ENCODE data around the gene PIM2.
A peak's percentile ranks its signal among the peaks of the same experiment; 100 is the strongest.

The PIM2 gene

DNA sequence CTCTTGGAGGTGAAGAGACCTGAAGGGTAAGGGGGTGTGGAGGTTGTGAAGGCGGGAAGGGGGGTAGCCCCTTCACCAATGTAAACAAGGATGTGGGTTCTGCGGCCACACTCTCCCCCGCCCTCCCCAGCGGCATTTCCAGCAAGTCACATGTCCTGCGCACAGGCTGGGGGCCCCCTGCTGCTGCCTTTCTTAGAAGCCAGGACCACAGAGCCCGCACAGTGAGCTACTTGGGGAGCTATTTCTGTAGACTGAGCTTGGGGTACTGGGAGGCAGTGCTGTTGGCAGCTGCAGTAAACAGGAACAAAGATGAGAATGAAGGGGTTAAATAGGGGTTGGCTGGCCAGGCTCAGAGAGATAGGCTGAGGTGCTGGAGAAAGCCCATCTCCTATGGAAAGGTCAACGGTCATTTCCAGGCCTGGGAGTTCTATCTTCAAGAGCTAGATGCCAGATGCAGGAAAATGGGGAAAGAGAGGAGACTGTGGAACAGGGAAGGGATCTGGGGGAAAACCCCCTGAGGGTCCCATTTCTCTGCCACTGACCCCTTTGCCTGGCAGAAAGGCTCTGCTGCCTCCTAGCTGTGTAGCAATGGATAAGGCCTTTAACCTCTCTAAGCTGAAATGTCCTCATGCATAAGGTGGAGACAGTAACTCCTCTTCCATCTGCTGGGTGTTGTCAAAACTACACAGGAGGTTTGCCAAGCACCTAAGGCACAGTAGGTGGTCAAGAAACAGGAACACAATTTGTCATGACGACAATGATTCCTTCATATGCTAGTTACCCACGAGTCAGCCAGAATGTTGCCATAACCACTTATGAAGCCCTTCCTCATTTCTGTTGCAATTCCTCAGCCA lies 18.5 kb upstream of the PIM2 start:
- Histone ChIP-seq H3K4me3 (no peak overlapping the region), H3K27ac (peak overlapping the region in 19 of 21 experiments; percentile 3 to 85 (median 60))

DNA sequence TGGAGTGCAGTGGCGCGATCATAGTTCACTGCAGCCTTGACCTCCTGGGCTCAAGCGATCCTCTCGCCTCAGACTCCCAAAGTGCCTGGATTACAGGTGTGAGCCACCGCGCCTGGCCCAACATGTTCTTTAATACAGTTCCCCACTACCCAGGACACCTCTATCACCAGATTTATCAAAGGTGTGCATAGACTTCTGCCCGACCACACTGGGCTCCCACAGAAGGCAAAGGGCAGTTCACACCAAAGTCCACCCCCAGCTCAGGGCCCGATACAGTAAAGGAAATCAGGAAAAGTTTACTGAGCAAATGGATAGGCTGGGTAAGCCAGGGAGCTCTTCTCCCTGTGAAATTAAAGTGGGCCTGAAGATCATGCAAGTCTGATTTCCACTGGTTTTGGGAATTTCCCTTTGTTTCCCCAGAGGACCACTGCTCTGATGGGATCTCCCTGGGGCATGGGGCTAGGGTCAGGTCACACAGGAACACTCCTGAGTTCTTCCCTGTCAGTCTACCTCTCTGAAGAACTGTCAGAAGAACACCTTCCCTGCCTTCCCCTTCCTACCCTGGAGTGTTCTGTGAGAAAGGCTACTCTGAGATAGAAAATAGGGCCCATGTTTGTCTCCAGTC lies 17.7 kb upstream of the PIM2 start:
- Histone ChIP-seq H3K4me3 (no peak overlapping the region), H3K27ac (peak overlapping the region in 16 of 21 experiments; percentile 3 to 84 (median 61))

DNA sequence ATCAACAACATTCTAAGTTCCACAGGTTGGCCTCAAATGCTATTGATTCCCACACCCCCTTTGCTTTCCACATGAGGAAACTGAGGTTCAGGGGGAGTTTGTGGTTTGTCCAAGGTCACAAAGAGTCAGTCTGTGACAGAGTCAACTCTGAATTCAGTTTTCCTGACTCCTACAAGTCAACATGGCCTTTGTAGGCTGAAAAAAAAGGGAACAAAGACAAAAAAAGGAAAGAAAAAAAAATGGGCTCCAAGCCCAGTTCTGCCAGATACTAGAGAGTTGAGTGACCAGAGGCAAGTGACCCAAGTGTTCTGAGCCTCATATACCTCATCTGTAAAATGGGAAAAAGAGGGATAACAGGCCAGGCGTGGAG lies 16.5 kb upstream of the PIM2 start:
- H3K27ac ChIP-seq, result peak overlapping the region in 6 of 21 experiments; percentile 8 to 59 (median 36)
- H3K4me3 ChIP-seq, result no peak overlapping the region

DNA sequence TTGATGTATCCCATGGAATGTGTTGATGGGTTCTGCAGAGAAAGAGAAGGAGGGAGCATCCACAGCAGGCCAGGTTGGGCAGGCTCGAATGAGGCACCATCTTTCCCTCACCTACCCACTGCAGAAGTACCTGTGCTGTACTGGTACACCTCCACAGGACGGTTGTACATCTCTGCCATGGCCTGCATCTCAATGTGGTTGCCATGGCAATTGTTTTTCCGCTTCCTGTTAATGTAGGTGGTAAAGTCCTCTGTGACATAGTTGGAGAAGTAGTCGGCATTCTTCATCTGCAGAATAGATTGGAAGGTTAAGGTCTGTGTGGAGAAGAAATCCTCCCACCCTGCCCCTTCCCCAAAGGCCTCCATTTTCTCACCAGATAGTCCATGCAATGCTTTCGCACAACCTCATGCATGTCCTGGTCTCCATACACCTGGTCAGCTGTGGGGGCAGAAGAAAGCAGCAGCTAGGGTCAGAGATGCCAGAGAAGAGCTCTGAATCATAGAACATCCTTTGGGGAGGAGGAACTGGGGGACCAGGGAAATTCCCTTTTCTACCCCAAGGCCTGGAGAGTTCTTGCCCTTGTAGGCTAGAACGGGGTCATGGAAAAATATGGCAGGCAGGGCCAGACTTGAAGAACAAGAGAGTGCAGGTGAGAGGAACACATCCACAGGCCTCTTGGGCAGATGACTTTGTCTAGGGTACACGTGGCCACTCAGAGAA lies 15.9 kb upstream of the PIM2 start:
- Histone ChIP-seq H3K4me3 (no peak overlapping the region), H3K27ac (peak overlapping the region in 7 of 21 experiments; percentile 8 to 59 (median 36))

DNA sequence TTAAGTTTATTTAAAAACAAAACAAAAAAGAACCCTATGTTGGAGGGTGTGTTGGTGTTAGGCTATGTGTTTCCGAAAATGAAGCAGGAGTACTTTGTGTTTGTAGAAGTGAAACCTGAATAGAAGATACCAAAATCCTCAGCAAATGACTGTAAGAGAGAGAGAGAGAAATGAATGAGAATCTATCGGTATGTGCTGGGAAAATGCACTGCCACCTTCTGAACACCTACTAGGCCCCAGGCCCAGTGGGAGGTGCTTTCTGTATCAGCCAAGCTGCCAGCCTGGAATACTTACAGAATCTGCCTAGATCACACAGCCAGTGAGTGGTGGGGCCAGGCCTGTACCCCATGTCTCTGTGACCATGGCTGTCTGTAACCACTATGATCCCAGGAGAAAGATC lies 14.9 kb upstream of the PIM2 start:
- peak overlapping the region in 3 of 21 experiments; percentile 36 to 47 (median 44) for H3K27ac ChIP-seq
- H3K4me3 ChIP-seq, result no peak overlapping the region

DNA sequence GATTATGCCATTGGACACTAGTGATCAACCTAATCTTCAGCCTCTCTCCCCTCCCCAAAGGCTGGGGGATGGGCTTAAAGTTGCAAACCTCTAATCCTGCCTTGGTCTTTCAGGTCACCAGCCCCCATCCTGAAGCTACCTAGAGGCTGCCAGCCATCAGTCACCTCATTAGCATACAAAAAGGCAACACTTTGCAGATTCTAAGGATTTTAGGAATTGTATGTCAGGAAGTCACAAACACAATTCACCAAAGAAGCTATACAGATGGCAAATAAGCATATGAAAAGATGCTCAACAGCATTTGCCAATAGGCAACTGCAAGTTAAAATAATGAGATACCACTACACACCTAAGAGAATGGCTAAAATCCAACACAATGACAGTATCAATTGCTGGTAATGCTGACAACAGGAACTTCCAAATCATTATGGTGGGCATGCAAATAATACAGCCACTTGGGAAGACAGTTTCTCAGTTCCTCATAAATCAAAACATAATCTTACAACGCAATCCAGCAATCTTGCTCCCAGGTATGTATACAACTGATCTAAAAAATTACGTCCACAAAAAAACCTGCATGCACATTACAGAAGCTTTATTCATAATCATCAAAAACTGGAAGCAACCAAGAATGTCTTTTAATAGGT lies 9.0 kb upstream of the PIM2 start:
- H3K27ac ChIP-seq, result no peak overlapping the region
- H3K4me3 ChIP-seq, result no peak overlapping the region

DNA sequence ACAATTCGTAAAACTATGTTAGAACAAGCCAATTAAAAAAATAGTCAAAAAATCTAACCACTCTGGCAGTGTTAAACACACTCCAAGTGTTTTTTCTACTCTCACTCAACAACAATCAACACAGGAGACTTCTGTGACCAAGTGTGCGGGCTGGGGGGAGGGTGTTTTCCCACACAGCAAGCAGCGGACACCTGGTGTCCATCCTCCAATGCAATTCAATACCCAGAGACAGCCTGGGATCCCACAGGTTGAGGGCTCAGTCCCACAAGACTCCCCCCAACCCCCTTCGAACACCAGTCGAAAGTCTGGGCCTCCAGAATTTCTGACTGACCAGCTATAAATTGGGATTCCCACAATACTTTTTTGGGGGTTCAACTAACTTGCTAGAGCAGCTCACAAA lies 8.3 kb upstream of the PIM2 start:
- Histone ChIP-seq H3K27ac (no peak overlapping the region), H3K4me3 (no peak overlapping the region)

DNA sequence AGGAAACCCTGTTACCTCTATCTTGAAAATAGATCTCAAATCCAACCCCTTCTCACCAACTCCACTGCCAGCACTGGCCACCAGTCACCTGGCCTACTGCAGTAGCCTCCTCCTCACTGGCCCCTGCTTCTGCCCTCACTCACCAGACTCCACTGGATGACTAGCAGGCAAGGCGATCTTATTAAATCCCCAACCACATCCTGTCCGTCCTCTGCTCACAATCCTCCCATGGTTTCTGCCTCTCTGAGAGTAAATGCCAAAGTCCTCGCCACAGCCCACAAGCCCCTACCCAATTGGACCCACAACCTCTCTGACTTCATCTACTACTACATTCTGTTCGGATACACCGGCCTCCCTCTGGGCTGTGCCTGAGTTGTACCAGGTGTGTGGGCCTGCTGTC lies 5.4 kb upstream of the PIM2 start:
- Histone ChIP-seq H3K27ac (peak overlapping the region in 2 of 21 experiments; percentile 21 to 42), H3K4me3 (no peak overlapping the region)

DNA sequence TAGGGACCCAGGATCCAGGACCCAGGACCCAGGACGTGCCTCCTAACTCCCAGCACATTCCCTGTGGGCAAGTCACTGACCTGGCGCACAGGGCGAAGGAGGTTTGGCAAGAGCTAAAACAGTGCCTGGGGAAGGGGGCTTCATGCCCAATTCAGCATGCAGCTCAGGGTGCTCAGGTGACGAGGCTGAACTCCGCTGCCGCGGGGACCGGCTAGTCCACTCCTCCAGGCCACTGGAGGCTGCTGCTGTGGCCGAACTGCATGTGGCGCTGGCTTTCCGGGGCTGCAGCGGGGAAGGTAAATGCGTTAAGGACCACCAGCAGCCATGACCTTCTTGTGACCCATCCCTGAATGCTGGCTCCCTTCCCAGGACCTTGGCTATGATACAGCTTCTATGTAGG lies 4.9 kb upstream of the PIM2 start:
- H3K27ac ChIP-seq, result peak overlapping the region in 1 of 21 experiments; percentile 21
- no peak overlapping the region for H3K4me3 ChIP-seq

DNA sequence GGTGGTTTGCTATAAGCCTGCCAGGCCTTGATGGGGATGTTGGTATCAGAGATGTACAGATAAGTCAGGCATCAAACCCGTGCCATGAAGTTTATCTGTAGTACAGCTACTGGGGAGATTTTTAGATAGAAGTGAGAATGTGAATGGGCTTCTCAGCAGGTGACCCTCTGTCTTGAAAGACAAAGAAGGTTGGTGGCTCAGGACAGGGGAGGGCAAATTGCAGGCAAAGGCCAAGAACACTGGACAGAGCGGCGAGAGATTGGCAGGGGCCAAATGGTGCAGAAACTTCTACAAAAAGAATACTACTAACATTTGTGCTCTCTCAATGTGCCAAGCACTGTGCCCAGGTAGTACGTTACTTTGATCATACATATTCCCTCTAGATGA lies 1.9 kb upstream of the PIM2 start:
- Histone ChIP-seq H3K27ac (peak overlapping the region in 5 of 21 experiments; percentile 20 to 93 (median 82)), H3K4me3 (no peak overlapping the region)

DNA sequence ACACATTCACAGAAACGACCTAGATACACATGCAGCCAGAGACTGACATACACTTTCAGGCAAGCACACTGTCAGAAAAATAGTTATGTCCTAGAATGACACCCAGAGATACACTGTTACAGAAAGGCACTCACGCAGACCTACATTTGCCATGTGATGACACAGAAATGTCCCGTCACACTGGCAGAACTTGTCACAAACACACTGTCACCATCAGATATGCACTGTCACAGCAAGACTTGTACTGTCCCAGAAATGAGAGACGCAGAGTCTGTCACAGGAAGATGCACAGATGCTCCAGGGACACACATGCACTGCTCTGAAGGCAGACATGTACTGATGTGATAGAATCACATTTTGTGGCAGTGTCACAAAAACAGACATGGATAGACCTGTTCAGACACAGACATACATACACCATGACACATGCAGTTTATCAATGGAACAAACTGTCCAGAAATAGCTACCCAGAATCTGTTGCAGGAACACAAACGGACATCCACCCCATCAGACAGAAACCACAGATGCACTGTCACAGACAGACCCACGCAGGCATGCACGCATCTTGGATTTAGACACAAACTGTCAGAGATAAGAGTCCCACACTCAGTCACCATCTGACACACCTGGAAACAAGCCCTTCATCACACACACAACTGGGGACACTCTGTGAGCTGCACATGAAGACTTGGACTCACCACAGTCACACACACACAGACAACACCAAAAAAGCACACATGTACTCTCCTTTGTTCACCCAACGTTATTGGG lies 1.3 kb upstream of the PIM2 start:
- Histone ChIP-seq H3K27ac (peak overlapping the region in 12 of 21 experiments; percentile 21 to 93 (median 80)), H3K4me3 (peak overlapping the region in 4 of 7 experiments; percentile 28 to 64 (median 55))

DNA sequence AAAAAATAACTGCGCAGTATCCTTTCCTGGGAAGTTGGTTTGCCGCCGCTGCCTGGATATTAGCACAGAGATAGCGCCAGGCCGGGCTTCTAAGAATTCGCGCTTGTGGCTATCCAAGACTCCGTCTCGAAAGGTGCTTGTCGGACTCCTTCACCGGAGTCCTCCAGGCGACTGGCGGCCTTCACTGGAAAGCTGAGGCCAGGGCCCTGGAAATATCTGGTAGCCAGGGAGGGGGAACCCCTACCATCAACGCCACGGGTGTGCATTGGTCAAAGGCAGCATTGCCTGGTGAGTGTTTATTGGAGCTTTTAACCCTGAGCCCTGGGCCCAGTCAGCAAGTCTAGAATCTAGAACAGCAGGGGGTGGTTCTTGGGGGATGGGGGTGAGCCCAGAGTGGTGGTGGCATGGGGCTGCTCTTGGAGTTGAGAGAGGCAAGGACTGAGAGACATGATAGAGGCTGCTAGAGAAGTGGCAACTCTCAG lies 577 bp upstream of the PIM2 start:
- peak overlapping the region; percentile 28 to 64 (median 56) for H3K4me3 ChIP-seq
- H3K27ac ChIP-seq, result peak overlapping the region in 16 of 21 experiments; percentile 21 to 93 (median 72)

DNA sequence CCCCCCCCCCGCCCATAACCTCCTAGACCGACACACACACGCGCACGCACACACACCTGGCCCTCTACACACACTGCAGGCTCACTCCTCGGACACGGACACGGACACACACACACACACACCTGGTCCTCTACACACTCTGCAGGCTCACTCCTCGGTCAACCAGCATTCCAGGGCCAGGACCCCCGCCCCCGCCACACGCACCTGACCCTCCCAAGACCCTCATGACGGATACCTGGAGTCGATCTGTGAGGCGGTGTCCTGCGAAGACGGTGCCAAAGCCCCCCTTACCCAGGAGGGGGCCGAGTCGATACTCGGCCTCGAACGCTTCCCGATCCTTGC lies 552 bp downstream of the PIM2 start:
- H3K27ac ChIP-seq, result peak overlapping the region in 20 of 21 experiments; percentile 46 to 93 (median 80)
- H3K4me3 ChIP-seq, result peak overlapping the region; percentile 28 to 64 (median 56)

DNA sequence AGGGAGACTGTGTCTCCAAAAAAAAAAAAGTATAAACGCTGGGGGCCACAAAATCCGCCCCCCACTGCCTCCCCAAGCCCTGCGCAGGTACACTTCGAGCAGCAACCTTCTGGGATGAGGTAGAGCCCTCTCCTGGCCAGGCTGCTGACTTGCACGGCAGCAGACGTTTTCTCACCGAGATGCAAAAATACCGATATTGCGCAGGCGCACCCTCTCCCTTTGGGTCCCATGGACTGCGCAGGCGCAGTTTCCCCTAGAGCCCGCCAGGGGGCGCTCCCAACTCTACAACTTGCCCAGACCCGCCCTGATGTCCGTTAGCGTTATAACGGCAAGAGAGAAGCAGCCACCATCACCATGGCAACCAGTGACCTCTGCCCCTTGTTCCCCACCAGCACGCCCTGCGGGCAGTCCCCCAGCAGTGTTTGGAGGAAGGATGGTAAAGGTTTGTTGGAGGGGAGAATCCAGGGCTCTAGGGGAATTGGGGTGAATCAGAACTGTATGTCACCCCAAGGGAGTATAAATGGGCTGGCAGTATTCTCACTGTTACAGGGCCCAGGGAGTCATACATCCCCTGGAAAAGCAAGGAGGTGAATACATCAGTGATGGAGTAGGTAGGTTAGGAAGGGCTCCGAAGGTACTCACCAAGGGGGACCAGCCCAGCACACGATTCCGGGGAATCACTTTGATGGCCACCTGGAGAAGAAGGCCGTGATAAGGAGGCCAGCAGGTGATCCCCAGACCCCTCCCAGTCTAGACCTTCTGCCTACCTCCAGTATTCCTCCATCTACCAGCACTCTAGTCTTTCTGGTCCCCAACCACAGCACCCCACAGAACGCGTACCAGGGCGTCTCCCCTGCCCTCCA lies 1.5 kb downstream of the PIM2 start:
- Histone ChIP-seq H3K27ac (peak overlapping the region in 12 of 21 experiments; percentile 52 to 93 (median 82)), H3K4me3 (peak overlapping the region; percentile 28 to 64 (median 56))

DNA sequence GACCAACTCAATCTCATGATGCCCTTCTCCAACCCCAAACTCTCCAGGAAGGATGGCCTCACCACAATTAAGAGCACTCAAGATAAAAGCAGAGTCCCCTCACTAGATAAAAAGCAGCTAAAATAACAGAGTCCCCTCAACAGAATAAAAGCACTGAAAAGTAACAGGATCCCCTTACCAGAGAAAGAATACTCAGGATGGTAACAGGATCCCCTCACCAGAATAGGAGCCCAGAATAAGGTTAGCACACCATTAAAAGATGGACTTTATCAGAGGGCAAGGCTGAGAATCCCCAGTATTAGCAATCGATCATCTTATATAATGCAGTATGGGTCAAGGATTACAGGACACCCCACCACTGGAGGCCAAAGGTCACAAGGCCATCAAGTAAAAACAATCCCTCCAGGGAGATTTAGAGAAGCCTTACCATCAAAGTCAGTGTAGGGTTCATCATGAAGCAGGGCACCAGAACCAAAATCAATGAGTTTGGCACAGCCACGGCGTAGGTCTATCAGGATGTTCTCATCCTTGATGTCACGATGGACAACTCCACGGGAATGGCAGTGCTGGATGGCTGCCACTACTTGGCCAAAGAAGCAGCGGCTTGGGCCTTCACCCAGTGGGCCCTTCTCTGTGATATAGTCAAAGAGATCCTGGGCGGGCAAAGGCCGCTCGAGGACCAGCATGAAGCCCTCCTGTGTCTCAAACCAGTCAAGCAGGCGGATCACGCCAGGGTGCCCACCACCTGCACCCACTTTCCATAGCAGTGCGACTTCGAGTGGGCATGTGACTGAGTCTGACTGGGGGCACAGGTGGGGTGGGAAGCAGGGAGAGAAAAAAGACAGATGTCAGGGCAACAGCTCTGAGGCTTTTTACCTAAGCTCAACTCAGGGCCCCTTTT lies 4.0 kb downstream of the PIM2 start:
- Histone ChIP-seq H3K4me3 (peak overlapping the region in 1 of 7 experiments; percentile 64), H3K27ac (peak overlapping the region in 1 of 21 experiments; percentile 11)

DNA sequence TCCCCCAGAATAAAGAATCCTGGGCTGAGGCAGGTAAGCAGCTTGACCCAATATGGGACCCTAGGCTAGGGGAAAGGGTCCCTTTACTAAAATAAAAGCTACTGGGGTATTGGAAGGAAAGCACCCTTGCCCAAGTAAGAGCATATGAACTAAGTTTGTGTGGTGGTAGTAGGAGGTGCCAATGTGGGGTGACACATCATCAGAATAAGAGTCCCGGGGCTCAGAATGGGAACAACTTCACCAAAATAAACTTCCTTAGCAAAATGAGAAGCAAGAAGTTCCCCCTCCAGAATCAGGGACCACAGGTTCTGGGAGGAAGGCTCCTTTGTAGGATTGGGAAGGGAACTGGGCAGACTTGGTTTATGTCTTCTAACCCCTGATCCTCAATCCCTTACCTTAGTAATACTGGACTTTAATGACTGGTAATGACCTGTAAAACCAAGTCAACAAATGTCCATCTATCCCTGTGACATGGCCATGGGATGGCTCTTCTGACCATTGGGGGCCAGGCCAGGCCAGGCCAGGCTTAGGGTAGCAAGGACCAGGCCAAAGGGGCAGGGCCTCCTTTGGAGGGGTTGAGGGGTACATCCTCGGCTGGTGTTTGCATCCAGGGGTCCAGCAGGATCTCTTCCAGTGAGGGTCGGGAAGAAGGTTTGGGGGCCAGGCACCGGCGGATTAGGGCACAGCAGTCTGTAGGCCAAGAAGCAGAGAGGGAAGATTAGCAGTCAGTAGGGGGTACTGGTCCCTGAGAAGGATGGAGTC lies 5.0 kb downstream of the PIM2 start:
- Histone ChIP-seq H3K27ac (no peak overlapping the region), H3K4me3 (no peak overlapping the region)
